Fibroblast of the aortic adventitia (primary cell): Measurements from ENCODE around the gene DCAF4. TPM values are rescaled to one million over a fixed set of nuclear protein-coding genes. Genes with fewer than 3 reads are reported as not detected.

ENCODE experiments used
- DNase-seq: peaks from one replicate; pipeline ENCODE4 v3.0.0-alpha.2; 2010; ENCODE audit warnings: low read depth
- H3K4me3 ChIP-seq: 2 replicates; pipeline ENCODE4 v1.5.1; 2011; ENCODE audit warnings: low read depth, mild to moderate bottlenecking, control low read depth, low read length, moderate library complexity
- total RNA-seq: library from RNA; depleted of rRNA; stranded (reverse); fragments of >200 nt; gene quantifications from 2 replicates; pipeline ENCODE4 v1.2.3, GENCODE V29; 2012; ENCODE audit warnings: low replicate concordance
- TF ChIP-seq, protein P1 (sequence below): IDR thresholded peaks from 2 replicates; pipeline ENCODE4 v1.5.1; 2011; ENCODE audit warnings: mild to moderate bottlenecking, low read length, control low read depth, inconsistent platforms; ENCODE audit not compliant: insufficient read depth

DCAF4 gene
- 20.6 and 21.1 TPM in 2 replicates for total RNA-seq

GRCh38 chr14:72926292-72927028, at the start of gene DCAF4:
Gene DCAF4, plus strand, starts transcription at chr14:72926464. Its CDS starts 11,515 bp downstream, at chr14:72937979.
- peak within 1 kb of the TSS; percentile 99 for H3K4me3 ChIP-seq
- peak; percentile 98 for DNase-seq
- TF ChIP-seq, protein P1, sequence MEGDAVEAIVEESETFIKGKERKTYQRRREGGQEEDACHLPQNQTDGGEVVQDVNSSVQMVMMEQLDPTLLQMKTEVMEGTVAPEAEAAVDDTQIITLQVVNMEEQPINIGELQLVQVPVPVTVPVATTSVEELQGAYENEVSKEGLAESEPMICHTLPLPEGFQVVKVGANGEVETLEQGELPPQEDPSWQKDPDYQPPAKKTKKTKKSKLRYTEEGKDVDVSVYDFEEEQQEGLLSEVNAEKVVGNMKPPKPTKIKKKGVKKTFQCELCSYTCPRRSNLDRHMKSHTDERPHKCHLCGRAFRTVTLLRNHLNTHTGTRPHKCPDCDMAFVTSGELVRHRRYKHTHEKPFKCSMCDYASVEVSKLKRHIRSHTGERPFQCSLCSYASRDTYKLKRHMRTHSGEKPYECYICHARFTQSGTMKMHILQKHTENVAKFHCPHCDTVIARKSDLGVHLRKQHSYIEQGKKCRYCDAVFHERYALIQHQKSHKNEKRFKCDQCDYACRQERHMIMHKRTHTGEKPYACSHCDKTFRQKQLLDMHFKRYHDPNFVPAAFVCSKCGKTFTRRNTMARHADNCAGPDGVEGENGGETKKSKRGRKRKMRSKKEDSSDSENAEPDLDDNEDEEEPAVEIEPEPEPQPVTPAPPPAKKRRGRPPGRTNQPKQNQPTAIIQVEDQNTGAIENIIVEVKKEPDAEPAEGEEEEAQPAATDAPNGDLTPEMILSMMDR, result no peak

DNA sequence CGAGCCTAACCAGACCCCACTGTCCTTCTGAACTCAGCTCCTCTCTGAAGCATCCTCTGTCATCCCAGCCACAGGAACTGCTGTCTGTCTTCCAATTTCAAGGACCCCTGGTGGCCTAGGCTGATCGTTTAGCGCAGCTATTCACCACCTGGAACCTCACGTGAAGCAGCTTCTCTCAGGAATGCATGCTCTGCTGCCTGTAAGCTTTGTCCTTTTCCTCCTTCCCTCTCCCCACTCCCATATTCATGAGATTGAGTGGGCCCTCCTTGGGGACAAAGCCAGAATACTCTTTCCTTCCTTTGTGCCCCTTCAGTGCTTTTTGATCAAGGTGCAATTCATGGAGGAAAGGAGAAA, 49.6 kb upstream of the DCAF4 start:
- DNase-seq, result no peak
- no peak overlapping the region for H3K4me3 ChIP-seq
- TF ChIP-seq, protein P1, result no peak

DNA sequence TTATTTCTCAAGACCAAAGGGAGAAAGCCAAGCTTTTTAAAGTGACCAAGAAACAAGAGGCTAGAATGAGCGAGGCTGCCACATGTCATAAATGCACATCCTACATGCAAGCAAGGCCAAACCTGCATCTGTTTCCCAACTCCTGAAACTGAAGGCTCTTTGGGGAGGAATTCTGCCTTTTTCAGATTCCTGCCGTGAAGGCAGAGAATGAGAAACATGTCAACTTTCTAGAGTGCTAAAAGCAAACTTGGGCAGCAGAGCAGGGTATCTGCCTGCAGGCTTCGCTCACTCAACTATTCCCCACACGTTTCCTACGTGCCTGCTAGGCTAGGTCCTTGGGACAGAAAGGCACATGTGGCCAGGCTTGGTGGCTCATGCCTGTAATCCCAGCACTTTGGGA, 47.5 kb upstream of the DCAF4 start:
- no peak for DNase-seq
- H3K4me3 ChIP-seq, result no peak overlapping the region
- TF ChIP-seq, protein P1, result no peak

DNA sequence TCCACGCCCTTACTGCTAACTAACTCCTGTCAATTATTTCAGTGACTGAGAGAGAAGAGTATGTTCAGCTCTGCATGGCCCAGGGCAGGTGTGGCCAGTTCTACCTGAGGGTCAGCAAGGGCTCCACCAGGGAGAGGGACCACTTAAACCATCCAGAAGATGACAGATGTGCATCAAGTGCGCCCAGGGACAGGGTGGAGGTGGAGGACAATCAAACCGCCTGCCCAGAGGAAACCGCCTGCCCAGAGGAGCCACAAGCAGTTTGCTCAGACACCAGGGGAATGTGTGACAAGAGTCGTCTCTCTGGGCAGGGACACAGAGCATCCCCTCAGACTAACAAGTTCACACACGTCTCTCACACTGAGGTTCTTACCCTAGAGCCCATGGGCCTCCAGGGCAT, 46.8 kb upstream of the DCAF4 start:
- H3K4me3 ChIP-seq, result no peak overlapping the region
- TF ChIP-seq, protein P1, result no peak
- DNase-seq, result no peak

GRCh38 chr14:72880164-72880563, 46.1 kb upstream of the DCAF4 start:
- no peak overlapping the region for H3K4me3 ChIP-seq
- DNase-seq, result no peak
- TF ChIP-seq, protein P1, result no peak

DNA sequence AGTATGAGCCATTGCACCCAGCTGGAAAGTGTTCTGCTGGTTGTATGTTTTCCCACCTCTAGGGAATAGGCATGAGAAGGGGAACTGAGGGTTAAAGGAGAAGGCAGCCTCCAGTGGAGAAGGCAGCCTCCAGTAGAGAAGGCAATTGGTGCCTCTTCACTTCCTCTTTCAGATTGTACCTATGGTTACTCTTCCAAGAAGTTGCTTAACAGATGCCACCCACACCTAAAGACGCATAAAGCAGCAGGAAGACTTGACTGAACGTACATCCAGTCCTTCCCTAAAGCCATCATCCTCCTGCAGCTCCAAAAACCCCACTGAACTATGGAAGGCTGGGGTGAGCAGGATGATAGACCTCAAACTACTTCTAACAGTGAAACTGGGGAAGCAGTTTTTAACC, 45.4 kb upstream of the DCAF4 start:
- TF ChIP-seq, protein P1, result no peak
- no peak overlapping the region for H3K4me3 ChIP-seq
- no peak for DNase-seq

GRCh38 chr14:72881543-72881942, 44.7 kb upstream of the DCAF4 start:
- TF ChIP-seq, protein P1, result no peak
- DNase-seq, result no peak
- no peak overlapping the region for H3K4me3 ChIP-seq
